K562 (cell line): Measurements from ENCODE around the gene AUNIP. TPM values are rescaled to one million over a fixed set of nuclear protein-coding genes. Genes with fewer than 3 reads are reported as not detected.

Source experiments
- CHD2 ChIP-seq: IDR thresholded peaks from 2 replicates; pipeline ENCODE4 v1.6.1; 2011; ENCODE audit warnings: low read depth, low read length
- IRF2 ChIP-seq: sonication (generic); formaldehyde crosslinking; IDR thresholded peaks from 2 replicates; pipeline ENCODE4 v1.8.1; 2022; ENCODE audit warnings: mild to moderate bottlenecking, missing genetic modification reagents
- MAZ ChIP-seq, 2 experiments: fragments of 450-650 bp in 1 of 2; sonication (generic) in 1 of 2; formaldehyde crosslinking; IDR thresholded peaks in 1 of 2; conservative IDR thresholded peaks in 1 of 2; 2 replicates each; pipeline versions ENCODE4 v1.4.0 to v1.5.0; 2020; ENCODE audit warnings: mild to moderate bottlenecking in 1 of 2, missing genetic modification reagents in 1 of 2
- MCM5 ChIP-seq: fragments of 450-650 bp; IDR thresholded peaks from 2 replicates; pipeline ENCODE4 v1.6.1; 2016; ENCODE audit warnings: low read depth
- MIER1 ChIP-seq: fragments of 450-650 bp; IDR thresholded peaks from 2 replicates; pipeline ENCODE4 v1.6.1; 2016; ENCODE audit warnings: antibody characterized with exemption, mild to moderate bottlenecking, low read depth
- NCOA1 ChIP-seq: fragments of 450-650 bp; IDR thresholded peaks from 2 replicates; pipeline ENCODE4 v1.6.1; 2016; ENCODE audit warnings: low read depth
- NFIC ChIP-seq: fragments of 450-650 bp; IDR thresholded peaks from 2 replicates; pipeline ENCODE4 v1.6.1; 2017; ENCODE audit warnings: mild to moderate bottlenecking, inconsistent platforms
- NUFIP1 ChIP-seq: fragments of 450-650 bp; IDR thresholded peaks from 2 replicates; pipeline ENCODE4 v1.6.1; 2018; ENCODE audit not compliant: partially characterized antibody
- SRSF9 ChIP-seq: fragments of 200-400 bp; formaldehyde crosslinking; IDR thresholded peaks from 2 replicates; pipeline ENCODE4 v1.6.1; 2017; ENCODE audit warnings: low read depth, low read length, borderline replicate concordance
- TCFL5 ChIP-seq: fragments of 250-450 bp; sonication (Bioruptor Pico); conservative IDR thresholded peaks from 2 replicates; pipeline ENCODE4 v1.6.1; 2021; ENCODE audit warnings: mild to moderate bottlenecking, moderate library complexity, matching md5 sums
- TEAD2 ChIP-seq: fragments of 450-650 bp; IDR thresholded peaks from 2 replicates; pipeline ENCODE4 v1.6.1; 2016; ENCODE audit warnings: missing genetic modification characterization, control low read depth, missing compliant biosample characterization
- TEAD4 ChIP-seq, 2 experiments: sonication (generic) in 1 of 2; formaldehyde crosslinking in 1 of 2; IDR thresholded peaks; 2 replicates each; pipeline versions ENCODE4 v1.6.1 to v1.8.0; 2012 to 2022; ENCODE audit warnings: borderline replicate concordance in 1 of 2, inconsistent platforms in 1 of 2, low read length in 1 of 2, mild to moderate bottlenecking in 1 of 2, missing genetic modification reagents in 1 of 2
- polyA plus RNA-seq, 8 experiments: library from polyadenylated mRNA; depleted of rRNA in 4 of 8; stranded (reverse) in 5 of 8; unstranded in 3 of 8; fragments of >200 nt; fragmentation: Nextera tagmentation in 2 of 8; fragmentation: Illumina TruSeq in 1 of 8; extraction: Ambion mirVana in 2 of 8; extraction: Trizol in 1 of 8; gene quantifications; 2 replicates each; pipeline versions ENCODE4 v1.2.1 to v1.2.3, GENCODE V29; 2011 to 2014; ENCODE audit warnings: inconsistent platforms in 1 of 8, missing spikeins in 1 of 8
- total RNA-seq, 7 experiments: library from RNA; depleted of rRNA in 6 of 7; stranded (reverse); fragments of >200 nt in 6 of 7; fragmentation: Illumina TruSeq in 2 of 7; extraction: Trizol in 2 of 7; gene quantifications; 2 replicates each; pipeline versions ENCODE4 v1.2.1 to v1.2.3, GENCODE V29; 2011 to 2021; ENCODE audit warnings: low replicate concordance in 1 of 7
- TF ChIP-seq, protein P1 (sequence below), 2 experiments: fragments of 450-650 bp; formaldehyde crosslinking in 1 of 2; IDR thresholded peaks; 2 replicates each; pipeline versions ENCODE4 v1.4.0 to v1.6.1; 2014 to 2020; ENCODE audit warnings: mild to moderate bottlenecking in 2 of 2, borderline replicate concordance in 1 of 2, low read depth in 1 of 2
- TF ChIP-seq, protein P2 (sequence below): conservative IDR thresholded peaks from 2 replicates; pipeline ENCODE4 v1.6.1; 2011; ENCODE audit warnings: low read depth, mild to moderate bottlenecking, low read length; ENCODE audit not compliant: control insufficient read depth

AUNIP gene
- total and polyA plus RNA-seq, 9 of the 15 experiments (the other 6 are each of a cell fraction or from before 2014, with no cell fraction given) = 12.1 to 53.8 (median 47.1) TPM

DNA sequence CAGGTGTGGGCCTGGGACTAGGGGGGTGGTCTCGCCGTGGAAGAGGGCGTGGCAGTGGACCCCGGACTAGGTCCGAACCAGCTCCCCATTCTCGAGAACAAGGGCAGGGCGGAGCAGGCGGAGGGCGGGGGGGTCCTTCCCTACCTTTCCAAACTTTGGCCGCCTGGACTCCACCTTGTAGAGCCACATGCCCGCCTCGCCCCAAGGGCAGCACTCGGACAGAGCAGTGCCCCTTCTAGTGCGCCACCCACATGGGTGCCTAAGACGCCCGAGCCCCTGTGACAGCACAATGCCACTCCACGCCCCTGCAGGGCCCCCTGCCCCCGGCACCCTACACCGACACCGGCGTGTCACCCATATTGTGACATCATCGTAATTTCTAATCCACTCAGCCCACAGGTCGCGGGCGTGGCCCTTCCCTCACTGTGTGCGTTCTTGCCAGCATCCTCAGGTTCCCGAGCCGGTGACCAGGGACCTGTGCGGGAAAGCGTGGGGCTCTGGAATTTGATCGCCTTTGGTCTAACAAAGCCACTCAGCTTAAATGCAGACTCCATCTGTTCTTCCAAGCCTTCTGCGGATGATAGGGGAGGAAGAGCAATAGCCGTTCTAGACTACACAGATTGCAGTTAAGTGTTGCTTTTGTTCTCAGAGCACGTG, 47.5 kb upstream of the AUNIP start (continued):
- TF ChIP-seq, protein P1, sequence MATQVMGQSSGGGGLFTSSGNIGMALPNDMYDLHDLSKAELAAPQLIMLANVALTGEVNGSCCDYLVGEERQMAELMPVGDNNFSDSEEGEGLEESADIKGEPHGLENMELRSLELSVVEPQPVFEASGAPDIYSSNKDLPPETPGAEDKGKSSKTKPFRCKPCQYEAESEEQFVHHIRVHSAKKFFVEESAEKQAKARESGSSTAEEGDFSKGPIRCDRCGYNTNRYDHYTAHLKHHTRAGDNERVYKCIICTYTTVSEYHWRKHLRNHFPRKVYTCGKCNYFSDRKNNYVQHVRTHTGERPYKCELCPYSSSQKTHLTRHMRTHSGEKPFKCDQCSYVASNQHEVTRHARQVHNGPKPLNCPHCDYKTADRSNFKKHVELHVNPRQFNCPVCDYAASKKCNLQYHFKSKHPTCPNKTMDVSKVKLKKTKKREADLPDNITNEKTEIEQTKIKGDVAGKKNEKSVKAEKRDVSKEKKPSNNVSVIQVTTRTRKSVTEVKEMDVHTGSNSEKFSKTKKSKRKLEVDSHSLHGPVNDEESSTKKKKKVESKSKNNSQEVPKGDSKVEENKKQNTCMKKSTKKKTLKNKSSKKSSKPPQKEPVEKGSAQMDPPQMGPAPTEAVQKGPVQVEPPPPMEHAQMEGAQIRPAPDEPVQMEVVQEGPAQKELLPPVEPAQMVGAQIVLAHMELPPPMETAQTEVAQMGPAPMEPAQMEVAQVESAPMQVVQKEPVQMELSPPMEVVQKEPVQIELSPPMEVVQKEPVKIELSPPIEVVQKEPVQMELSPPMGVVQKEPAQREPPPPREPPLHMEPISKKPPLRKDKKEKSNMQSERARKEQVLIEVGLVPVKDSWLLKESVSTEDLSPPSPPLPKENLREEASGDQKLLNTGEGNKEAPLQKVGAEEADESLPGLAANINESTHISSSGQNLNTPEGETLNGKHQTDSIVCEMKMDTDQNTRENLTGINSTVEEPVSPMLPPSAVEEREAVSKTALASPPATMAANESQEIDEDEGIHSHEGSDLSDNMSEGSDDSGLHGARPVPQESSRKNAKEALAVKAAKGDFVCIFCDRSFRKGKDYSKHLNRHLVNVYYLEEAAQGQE (IDR thresholded peaks at IDR 0.05; ENCODE audit: borderline replicate concordance) = no peak
- TF ChIP-seq, protein P1 (CRISPR knock-in tag; IDR thresholded peaks at IDR 0.05; ENCODE audit: low read depth) = no peak
- TF ChIP-seq MAZ (CRISPR knock-in tag; conservative IDR thresholded peaks at IDR 0.05 in 1 of 2, IDR thresholded peaks at IDR 0.05 in 1 of 2) = no peak
- no peak for TF ChIP-seq SRSF9
- TF ChIP-seq MCM5 = no peak
- TF ChIP-seq, protein P2, sequence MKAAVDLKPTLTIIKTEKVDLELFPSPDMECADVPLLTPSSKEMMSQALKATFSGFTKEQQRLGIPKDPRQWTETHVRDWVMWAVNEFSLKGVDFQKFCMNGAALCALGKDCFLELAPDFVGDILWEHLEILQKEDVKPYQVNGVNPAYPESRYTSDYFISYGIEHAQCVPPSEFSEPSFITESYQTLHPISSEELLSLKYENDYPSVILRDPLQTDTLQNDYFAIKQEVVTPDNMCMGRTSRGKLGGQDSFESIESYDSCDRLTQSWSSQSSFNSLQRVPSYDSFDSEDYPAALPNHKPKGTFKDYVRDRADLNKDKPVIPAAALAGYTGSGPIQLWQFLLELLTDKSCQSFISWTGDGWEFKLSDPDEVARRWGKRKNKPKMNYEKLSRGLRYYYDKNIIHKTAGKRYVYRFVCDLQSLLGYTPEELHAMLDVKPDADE = 0 out of 2 replicates have a peak, but pooled peaks have one; percentile 12
- no peak for TF ChIP-seq NUFIP1
- no peak for TF ChIP-seq NCOA1
- no peak for TF ChIP-seq TEAD2 (tag)
- TF ChIP-seq TEAD4 (IDR thresholded peaks at IDR 0.05; ENCODE audit: low read length) = no peak
- 0 out of 2 replicates have a peak, but pooled peaks have one; percentile 63 for TF ChIP-seq TEAD4 (CRISPR knock-in tag; IDR thresholded peaks at IDR 0.05; ENCODE audit: borderline replicate concordance)
- TF ChIP-seq MIER1 = no peak
- TF ChIP-seq IRF2 = no peak
- no peak for TF ChIP-seq NFIC
- no peak for TF ChIP-seq CHD2
- no peak for TF ChIP-seq TCFL5
